Measurements from ENCODE around the gene GAPDH.

- no peak for TF ChIP-seq EZH2phosphoT487 (IDR thresholded peaks at IDR 0.05; ENCODE audit: insufficient read depth, low read depth)
- TF ChIP-seq EZH2 (IDR thresholded peaks at IDR 0.05; ENCODE audit: insufficient read depth, poor library complexity, severe bottlenecking): no peak
These were observed 15.4 kb downstream of the GAPDH start for GRCh38 chr12:6549684-6550151.
